ENCODE results near the gene HSPBAP1. TPM values are rescaled to one million over a fixed set of nuclear protein-coding genes. Genes with fewer than 3 reads are reported as not detected.
A peak's percentile ranks its signal among the peaks of the same experiment; 100 is the strongest.

HSPBAP1 gene
- total RNA-seq, 6 donors from 2014 or later = 6.8 to 36.4 (median 13.9) TPM

- Histone ChIP-seq H3K27me3 (no peaks in the 10 kb centered on the region), H3K27ac (peak overlapping the region in 2 of 4 donors; percentile 40 to 53), H3K4me1 (no peaks in the 10 kb centered on the region), H3K4me3 (no peak overlapping the region), H3K36me3 (peaks cover 0 to 13% (median 0%) of the 10 kb centered on the region in 4 donors), H3K9me3 (no peaks in the 10 kb centered on the region)
- no peak for TF ChIP-seq CTCF (IDR thresholded peaks at IDR 0.05)
- no peak for TF ChIP-seq POLR2AphosphoS5 (IDR thresholded peaks at IDR 0.05)
- no peak for TF ChIP-seq EP300 (IDR thresholded peaks at IDR 0.05)
- TF ChIP-seq POLR2A (IDR thresholded peaks at IDR 0.05) = no peak
- DNase-seq (no peak), ATAC-seq (ENCODE audit: low FRiP score in 2 of 2) (peak in 1 of 2 donors; percentile 53)
- 79 to 83% methylated on average over 3 of the region's 3 CpGs for WGBS, 2 donors
Measured at GRCh38 chr3:122773944-122774509, 19.6 kb downstream of the HSPBAP1 start.

GRCh38 chr3:122772827-122773226 is 20.8 kb downstream of the HSPBAP1 start:
- Histone ChIP-seq H3K27me3 (no peaks in the 10 kb centered on the region), H3K4me3 (no peak overlapping the region), H3K9me3 (no peaks in the 10 kb centered on the region), H3K4me1 (peaks cover 0 to 4% (median 0%) of the 10 kb centered on the region in 4 donors), H3K27ac (no peak overlapping the region), H3K36me3 (peaks cover 0 to 13% (median 0%) of the 10 kb centered on the region in 4 donors)
- TF ChIP-seq POLR2A (IDR thresholded peaks at IDR 0.05) (no peak), POLR2AphosphoS5 (IDR thresholded peaks at IDR 0.05) (no peak), EP300 (IDR thresholded peaks at IDR 0.05) (no peak), CTCF (IDR thresholded peaks at IDR 0.05) (no peak)
- 73 to 94% methylated on average over 1 of the region's 1 CpG for WGBS, 2 donors
- ATAC-seq (ENCODE audit: low FRiP score in 2 of 2) = no peak
- DNase-seq = no peak

- ATAC-seq (ENCODE audit: low FRiP score in 2 of 2) (no peak), DNase-seq (no peak)
- no peaks in the 10 kb centered on the region for H3K9me3 ChIP-seq
- TF ChIP-seq CTCF (IDR thresholded peaks at IDR 0.05) (no peak), POLR2A (IDR thresholded peaks at IDR 0.05) (no peak), POLR2AphosphoS5 (IDR thresholded peaks at IDR 0.05) (no peak), EP300 (IDR thresholded peaks at IDR 0.05) (no peak)
- WGBS, 2 donors = 84 to 87% methylated on average over 5 of the region's 5 CpGs
- peaks cover 0 to 4% (median 0%) of the 10 kb centered on the region in 4 donors for H3K4me1 ChIP-seq
- H3K36me3 ChIP-seq = peaks cover 0 to 10% (median 0%) of the 10 kb centered on the region in 4 donors
- no peak overlapping the region for H3K4me3 ChIP-seq
- H3K27ac ChIP-seq = peak overlapping the region; percentile 28 to 74 (median 65)
- no peaks in the 10 kb centered on the region for H3K27me3 ChIP-seq
Measured at GRCh38 chr3:122770521-122771202, 23.0 kb downstream of the HSPBAP1 start.

GRCh38 chr3:122767540-122768372 is 25.9 kb downstream of the HSPBAP1 start:
- H3K4me3 ChIP-seq = no peak overlapping the region
- H3K27me3 ChIP-seq = no peaks in the 10 kb centered on the region
- TF ChIP-seq POLR2A (IDR thresholded peaks at IDR 0.05) (peak in 1 of 4 donors; percentile 24), POLR2AphosphoS5 (IDR thresholded peaks at IDR 0.05) (no peak)
- H3K36me3 ChIP-seq = peaks cover 0 to 10% (median 0%) of the 10 kb centered on the region in 4 donors
- H3K9me3 ChIP-seq = no peaks in the 10 kb centered on the region
- DNase-seq = no peak
- WGBS, 2 donors = 71 to 76% methylated on average over 3 of the region's 3 CpGs
- H3K4me1 ChIP-seq = peaks cover 0 to 4% (median 0%) of the 10 kb centered on the region in 4 donors
- peak in 1 of 2 donors; percentile 75 for ATAC-seq (ENCODE audit: low FRiP score in 2 of 2)
- H3K27ac ChIP-seq = peak overlapping the region; percentile 69 to 77 (median 73)

- ATAC-seq (ENCODE audit: low FRiP score in 2 of 2) (no peak), DNase-seq (no peak)
- TF ChIP-seq CTCF (IDR thresholded peaks at IDR 0.05) = no peak
- no peak for TF ChIP-seq POLR2A (IDR thresholded peaks at IDR 0.05)
- TF ChIP-seq POLR2AphosphoS5 (IDR thresholded peaks at IDR 0.05) = no peak
- TF ChIP-seq EP300 (IDR thresholded peaks at IDR 0.05) = no peak
- H3K27ac ChIP-seq = peak overlapping the region in 2 of 4 donors; percentile 37 to 74
- 96 to 97% methylated on average over 3 of the region's 3 CpGs for WGBS, 2 donors
- peaks cover 0 to 10% (median 0%) of the 10 kb centered on the region in 4 donors for H3K36me3 ChIP-seq
- no peaks in the 10 kb centered on the region for H3K27me3 ChIP-seq
- no peaks in the 10 kb centered on the region for H3K9me3 ChIP-seq
- H3K4me3 ChIP-seq = no peak overlapping the region
- peaks cover 0 to 4% (median 0%) of the 10 kb centered on the region in 4 donors for H3K4me1 ChIP-seq
Measured at GRCh38 chr3:122766430-122766829, 27.2 kb downstream of the HSPBAP1 start.

Data from upper lobe of left lung (tissue), 6 donors.